ENCODE data around the gene CTTN. TPM values are rescaled to one million over a fixed set of nuclear protein-coding genes. Genes with fewer than 3 reads are reported as not detected.
A peak's percentile ranks its signal among the peaks of the same experiment; 100 is the strongest.

Gene CTTN
- 155 and 188 TPM in 2 replicates for total RNA-seq (2014; rRNA removed; shearing (Covaris generic))

GRCh38 chr11:70397983-70398833 is at the start of gene CTTN:
CTTN (plus strand) TSS chr11:70398529; CDS start chr11:70407298, 8,769 bp downstream.
- peak; percentile 100 for DNase-seq
- H3K27me3 ChIP-seq (ENCODE audit: control insufficient read depth, insufficient read depth, low read length): no peaks in the 10 kb centered on the region
- peaks cover 3% of the 10 kb centered on the region for H3K36me3 ChIP-seq (replicated peaks; ENCODE audit: control insufficient read depth, insufficient read depth, low read length)
- H3K4me3 ChIP-seq (ENCODE audit: insufficient read depth, low read depth, low read length): peak within 1 kb of the TSS; percentile 83

GRCh38 chr11:70348608-70349007 is 49.7 kb upstream of the CTTN start:
- Histone ChIP-seq H3K27me3 (ENCODE audit: control insufficient read depth, insufficient read depth, low read length) (no peaks in the 10 kb centered on the region), H3K4me3 (ENCODE audit: insufficient read depth, low read depth, low read length) (no peak overlapping the region), H3K36me3 (replicated peaks; ENCODE audit: control insufficient read depth, insufficient read depth, low read length) (peaks cover 28% of the 10 kb centered on the region)
- no peak for DNase-seq

- DNase-seq: no peak
- H3K27me3 ChIP-seq (ENCODE audit: control insufficient read depth, insufficient read depth, low read length): no peaks in the 10 kb centered on the region
- H3K4me3 ChIP-seq (ENCODE audit: insufficient read depth, low read depth, low read length): no peak overlapping the region
- H3K36me3 ChIP-seq (replicated peaks; ENCODE audit: control insufficient read depth, insufficient read depth, low read length): peaks cover 39% of the 10 kb centered on the region
These were observed 46.7 kb upstream of the CTTN start for GRCh38 chr11:70351646-70352045.

GRCh38 chr11:70352100-70352499 is 46.2 kb upstream of the CTTN start:
- H3K4me3 ChIP-seq (ENCODE audit: insufficient read depth, low read depth, low read length): no peak overlapping the region
- H3K27me3 ChIP-seq (ENCODE audit: control insufficient read depth, insufficient read depth, low read length): no peaks in the 10 kb centered on the region
- peaks cover 39% of the 10 kb centered on the region for H3K36me3 ChIP-seq (replicated peaks; ENCODE audit: control insufficient read depth, insufficient read depth, low read length)
- no peak for DNase-seq

GRCh38 chr11:70352601-70353000 is 45.7 kb upstream of the CTTN start:
- Histone ChIP-seq H3K4me3 (ENCODE audit: insufficient read depth, low read depth, low read length) (no peak overlapping the region), H3K36me3 (replicated peaks; ENCODE audit: control insufficient read depth, insufficient read depth, low read length) (peaks cover 40% of the 10 kb centered on the region), H3K27me3 (ENCODE audit: control insufficient read depth, insufficient read depth, low read length) (no peaks in the 10 kb centered on the region)
- DNase-seq: no peak

GRCh38 chr11:70353329-70353728 is 45.0 kb upstream of the CTTN start:
- DNase-seq: no peak
- H3K27me3 ChIP-seq (ENCODE audit: control insufficient read depth, insufficient read depth, low read length): no peaks in the 10 kb centered on the region
- H3K36me3 ChIP-seq (replicated peaks; ENCODE audit: control insufficient read depth, insufficient read depth, low read length): peaks cover 35% of the 10 kb centered on the region
- no peak overlapping the region for H3K4me3 ChIP-seq (ENCODE audit: insufficient read depth, low read depth, low read length)

- H3K4me3 ChIP-seq (ENCODE audit: insufficient read depth, low read depth, low read length): no peak overlapping the region
- no peaks in the 10 kb centered on the region for H3K27me3 ChIP-seq (ENCODE audit: control insufficient read depth, insufficient read depth, low read length)
- no peak for DNase-seq
- peaks cover 34% of the 10 kb centered on the region for H3K36me3 ChIP-seq (replicated peaks; ENCODE audit: control insufficient read depth, insufficient read depth, low read length)
These were observed 44.3 kb upstream of the CTTN start for GRCh38 chr11:70353900-70354568.

GRCh38 chr11:70354629-70355028 is 43.7 kb upstream of the CTTN start:
- no peak overlapping the region for H3K4me3 ChIP-seq (ENCODE audit: insufficient read depth, low read depth, low read length)
- DNase-seq: no peak
- no peaks in the 10 kb centered on the region for H3K27me3 ChIP-seq (ENCODE audit: control insufficient read depth, insufficient read depth, low read length)
- H3K36me3 ChIP-seq (replicated peaks; ENCODE audit: control insufficient read depth, insufficient read depth, low read length): peaks cover 35% of the 10 kb centered on the region

GRCh38 chr11:70358753-70359152 is 39.6 kb upstream of the CTTN start:
- H3K36me3 ChIP-seq (replicated peaks; ENCODE audit: control insufficient read depth, insufficient read depth, low read length): peaks cover 42% of the 10 kb centered on the region
- DNase-seq: no peak
- no peak overlapping the region for H3K4me3 ChIP-seq (ENCODE audit: insufficient read depth, low read depth, low read length)
- H3K27me3 ChIP-seq (ENCODE audit: control insufficient read depth, insufficient read depth, low read length): no peaks in the 10 kb centered on the region

- Histone ChIP-seq H3K4me3 (ENCODE audit: insufficient read depth, low read depth, low read length) (no peak overlapping the region), H3K27me3 (ENCODE audit: control insufficient read depth, insufficient read depth, low read length) (no peaks in the 10 kb centered on the region), H3K36me3 (replicated peaks; ENCODE audit: control insufficient read depth, insufficient read depth, low read length) (peaks cover 36% of the 10 kb centered on the region)
- no peak for DNase-seq
These were observed 38.7 kb upstream of the CTTN start for GRCh38 chr11:70359451-70360205.

- DNase-seq: no peak
- Histone ChIP-seq H3K4me3 (ENCODE audit: insufficient read depth, low read depth, low read length) (no peak overlapping the region), H3K36me3 (replicated peaks; ENCODE audit: control insufficient read depth, insufficient read depth, low read length) (peaks cover 39% of the 10 kb centered on the region)
These were observed 38.1 kb upstream of the CTTN start for GRCh38 chr11:70360211-70360610.

GRCh38 chr11:70364178-70364577 is 34.2 kb upstream of the CTTN start:
- Histone ChIP-seq H3K27me3 (ENCODE audit: control insufficient read depth, insufficient read depth, low read length) (no peaks in the 10 kb centered on the region), H3K4me3 (ENCODE audit: insufficient read depth, low read depth, low read length) (no peak overlapping the region), H3K36me3 (replicated peaks; ENCODE audit: control insufficient read depth, insufficient read depth, low read length) (peaks cover 26% of the 10 kb centered on the region)
- no peak for DNase-seq

More at GRCh38 chr11:70360211-70360610, 38.1 kb upstream of the CTTN start:
- H3K27me3 ChIP-seq (ENCODE audit: control insufficient read depth, insufficient read depth, low read length): no peaks in the 10 kb centered on the region

- DNase-seq: no peak
These were observed 33.4 kb upstream of the CTTN start for GRCh38 chr11:70364745-70365543.

GRCh38 chr11:70365544-70365927 is 32.8 kb upstream of the CTTN start:
- DNase-seq: no peak
- Histone ChIP-seq H3K36me3 (replicated peaks; ENCODE audit: control insufficient read depth, insufficient read depth, low read length) (peaks cover 20% of the 10 kb centered on the region), H3K4me3 (ENCODE audit: insufficient read depth, low read depth, low read length) (no peak overlapping the region)

More at GRCh38 chr11:70364745-70365543, 33.4 kb upstream of the CTTN start:
- peaks cover 22% of the 10 kb centered on the region for H3K36me3 ChIP-seq (replicated peaks; ENCODE audit: control insufficient read depth, insufficient read depth, low read length)
- no peaks in the 10 kb centered on the region for H3K27me3 ChIP-seq (ENCODE audit: control insufficient read depth, insufficient read depth, low read length)
- H3K4me3 ChIP-seq (ENCODE audit: insufficient read depth, low read depth, low read length): no peak overlapping the region

More at GRCh38 chr11:70365544-70365927, 32.8 kb upstream of the CTTN start:
- no peaks in the 10 kb centered on the region for H3K27me3 ChIP-seq (ENCODE audit: control insufficient read depth, insufficient read depth, low read length)

Measured in H7 (cell line).